Medulla oblongata (tissue), 1 donor: Measurements from ENCODE around the gene PGBD1.
"Not testable (repeated sequence)": the region's sequence is repeated elsewhere in the genome, so short reads cannot be mapped to it uniquely, and the experiment has no call there.

Experiments used
- DNase-seq: peaks from one replicate; pipeline ENCODE4 v3.0.0-alpha.2; 2015; ENCODE audit errors: extremely low spot score

Gene PGBD1

GRCh38 chr6:28269492-28269891 is 11.9 kb upstream of the PGBD1 start:
- DNase-seq, result no peak

GRCh38 chr6:28274888-28275287 is 6.5 kb upstream of the PGBD1 start:
- DNase-seq, result no peak

GRCh38 chr6:28277746-28278145 is 3.6 kb upstream of the PGBD1 start:
- no peak for DNase-seq

DNA sequence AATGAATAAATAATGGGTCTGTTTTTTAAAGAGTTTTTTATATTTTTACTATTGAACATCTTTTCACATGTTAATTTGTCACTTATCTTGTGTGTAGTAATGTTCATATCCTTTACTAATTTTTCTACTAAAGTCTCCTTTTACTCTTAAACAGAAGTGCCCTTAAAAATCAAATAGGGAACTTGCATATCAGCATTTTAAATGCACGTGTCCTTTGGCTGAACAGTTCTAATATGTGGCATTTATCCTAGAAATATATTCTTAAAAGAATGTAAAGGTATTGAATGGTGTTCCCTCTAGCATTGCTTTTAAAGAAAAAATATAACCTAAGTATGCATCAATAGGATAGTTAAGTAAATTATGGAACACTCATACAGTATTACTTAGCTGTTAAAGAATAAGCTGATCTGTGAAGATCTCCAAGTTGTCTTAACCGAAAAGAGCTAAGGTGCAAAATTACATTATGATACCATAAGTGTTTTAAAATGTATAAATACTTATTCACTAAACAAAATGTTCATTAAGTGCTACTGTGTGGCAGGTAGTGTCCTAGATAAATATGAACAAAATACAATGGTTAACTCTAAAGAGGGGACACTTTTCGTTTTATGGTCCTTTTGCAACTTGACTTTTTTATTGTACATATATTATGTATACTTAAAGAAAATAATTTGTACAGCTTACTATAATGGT is 631 bp upstream of the PGBD1 start:
- DNase-seq, result no peak

DNA sequence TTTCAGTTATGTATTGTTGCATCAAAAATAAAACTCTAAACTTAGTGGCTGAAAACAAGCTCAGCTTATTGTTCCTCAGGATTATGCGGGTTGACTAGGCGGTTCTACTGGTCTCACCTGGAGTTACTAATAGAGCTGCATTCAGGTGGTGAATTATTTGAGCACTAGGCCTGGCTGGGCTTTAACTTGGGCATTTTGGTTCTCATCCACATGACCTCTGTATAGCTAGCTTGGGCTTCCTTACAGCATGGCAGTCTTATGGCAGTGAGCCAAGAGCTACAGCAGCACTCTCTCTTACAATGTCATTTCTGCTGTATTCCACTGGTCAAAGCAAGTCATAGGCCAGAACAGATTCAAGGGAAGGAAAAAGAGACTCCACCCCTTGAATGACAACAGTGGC is 1.6 kb downstream of the PGBD1 start:
- no peak for DNase-seq

DNA sequence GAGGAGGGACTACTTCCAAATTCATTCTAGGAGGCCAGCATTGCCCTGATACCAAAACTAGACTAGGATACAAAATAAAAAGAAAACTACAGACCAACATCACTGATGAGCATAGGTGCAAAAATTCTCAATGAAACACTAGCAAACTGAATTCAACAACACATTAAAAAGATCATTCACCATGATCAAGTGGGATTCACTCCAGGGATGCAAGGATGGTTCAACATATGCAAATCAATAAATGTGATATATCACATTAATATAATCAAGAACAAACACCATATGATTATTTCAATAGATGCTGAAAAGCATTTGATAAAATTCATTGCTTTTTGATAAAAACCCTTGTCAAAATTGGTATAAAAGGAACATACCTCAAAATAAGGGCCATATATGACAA is 10.2 kb downstream of the PGBD1 start:
- DNase-seq, result no peak

GRCh38 chr6:28295326-28295725 is 14.0 kb downstream of the PGBD1 start:
- DNase-seq, result no peak

DNA sequence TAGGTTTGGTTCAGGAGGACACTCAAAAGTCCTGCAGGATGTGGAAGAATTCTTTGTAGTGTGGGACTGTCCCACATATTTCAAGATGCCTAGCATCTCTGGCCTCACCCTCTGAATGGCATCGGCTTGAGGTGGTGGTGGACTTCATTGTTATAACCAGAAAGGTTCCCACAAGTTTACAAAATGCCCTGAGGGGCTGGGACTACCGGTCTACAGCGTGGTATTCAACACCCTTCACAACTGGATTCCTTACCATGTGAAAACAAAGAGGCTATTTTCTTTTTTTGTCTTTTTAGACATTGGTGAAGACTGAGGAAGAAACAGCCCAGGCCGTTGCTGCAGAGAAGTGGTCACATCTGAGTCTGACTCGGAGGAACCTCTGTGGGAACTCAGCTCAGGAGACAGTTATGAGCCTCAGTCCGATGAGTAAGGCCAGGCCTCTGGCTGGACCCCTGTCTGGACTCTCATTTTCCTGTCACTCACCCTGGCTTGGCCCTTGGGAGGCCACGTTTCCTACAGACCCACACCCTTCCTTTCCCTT is 15.2 kb downstream of the PGBD1 start:
- no peak for DNase-seq

DNA sequence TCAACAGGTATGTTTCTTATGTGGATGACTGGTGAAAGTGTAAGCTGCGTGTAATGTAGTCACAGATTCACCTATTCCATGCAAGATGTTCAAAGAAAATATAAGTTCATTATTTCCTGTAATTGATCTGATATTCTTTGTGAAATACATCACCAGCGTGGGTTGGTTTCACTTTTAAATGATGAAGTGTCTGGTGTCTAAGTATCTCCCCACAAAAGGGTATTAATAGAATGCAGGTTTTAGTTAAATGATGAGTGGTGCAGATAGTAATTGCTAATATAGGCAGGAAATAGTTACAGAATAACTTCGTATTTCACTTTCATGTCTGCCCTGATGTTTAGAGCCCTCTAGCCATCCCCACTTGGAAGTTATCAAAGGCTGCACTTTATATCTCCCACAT is 22.2 kb downstream of the PGBD1 start:
- DNase-seq, result no peak

DNA sequence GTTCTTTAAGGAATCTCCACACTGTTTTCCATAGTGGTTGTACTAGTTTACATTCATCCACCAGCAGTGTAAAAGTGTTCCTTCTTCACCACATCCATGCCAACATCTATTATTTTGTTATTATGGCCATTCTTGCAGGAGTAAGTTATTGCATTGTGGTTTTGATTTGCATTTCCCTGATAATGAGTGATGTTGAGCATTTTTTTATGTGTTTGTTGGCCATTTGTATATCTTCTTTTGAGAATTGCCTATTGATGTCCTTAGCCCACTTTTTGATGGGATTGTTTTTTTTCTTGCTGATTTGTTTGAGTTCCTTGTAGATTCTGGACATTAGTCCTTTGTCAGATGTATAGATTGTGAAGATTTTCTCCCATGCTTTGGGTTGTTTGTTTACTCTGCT is 25.0 kb downstream of the PGBD1 start:
- not testable (repeated sequence) for DNase-seq

GRCh38 chr6:28311139-28311823 is 29.9 kb downstream of the PGBD1 start:
- no peak for DNase-seq

- no peak for DNase-seq
Observed at GRCh38 chr6:28312939-28313338, 31.6 kb downstream of the PGBD1 start.

- DNase-seq, result no peak
Observed at GRCh38 chr6:28315628-28316027, 34.3 kb downstream of the PGBD1 start.

DNA sequence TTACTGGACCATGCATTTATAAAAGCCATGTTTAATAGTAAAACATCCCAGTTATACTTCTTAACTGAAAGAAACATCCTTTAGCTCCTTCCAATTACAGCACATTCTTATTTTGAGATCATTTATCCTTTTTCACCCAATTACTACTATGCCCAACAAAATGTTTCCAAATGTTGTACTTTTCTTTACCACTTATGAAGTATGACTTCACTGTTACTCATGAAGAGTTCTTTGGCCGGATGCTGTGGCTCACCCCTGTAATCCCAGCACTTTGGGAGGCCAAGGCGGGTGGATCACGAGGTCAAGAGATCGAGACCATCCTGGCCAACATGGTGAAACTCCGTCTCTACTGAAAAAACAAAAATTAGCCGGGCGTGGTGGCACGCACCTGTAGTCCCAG is 36.5 kb downstream of the PGBD1 start:
- DNase-seq, result not testable (repeated sequence)

DNA sequence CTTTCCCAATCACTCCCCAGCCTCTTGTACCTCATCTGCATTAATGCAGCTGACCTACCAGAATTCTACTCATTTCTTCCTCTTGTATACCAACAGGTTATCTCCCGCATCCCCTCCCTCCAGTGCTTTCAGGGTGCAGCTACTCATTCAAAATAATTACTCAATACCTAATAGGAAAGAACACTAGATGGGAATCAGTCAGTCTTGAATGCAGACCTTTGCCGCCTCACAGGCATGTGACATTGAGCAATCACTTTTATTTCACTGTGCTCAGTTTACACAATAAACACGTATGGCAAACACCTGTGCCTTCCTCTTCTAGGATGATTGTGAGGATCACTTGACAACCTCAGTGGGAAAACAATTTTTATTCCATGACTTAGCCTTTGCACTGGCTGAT is 41.3 kb downstream of the PGBD1 start:
- no peak for DNase-seq

GRCh38 chr6:28323813-28324424 is 42.5 kb downstream of the PGBD1 start:
- DNase-seq, result no peak

DNA sequence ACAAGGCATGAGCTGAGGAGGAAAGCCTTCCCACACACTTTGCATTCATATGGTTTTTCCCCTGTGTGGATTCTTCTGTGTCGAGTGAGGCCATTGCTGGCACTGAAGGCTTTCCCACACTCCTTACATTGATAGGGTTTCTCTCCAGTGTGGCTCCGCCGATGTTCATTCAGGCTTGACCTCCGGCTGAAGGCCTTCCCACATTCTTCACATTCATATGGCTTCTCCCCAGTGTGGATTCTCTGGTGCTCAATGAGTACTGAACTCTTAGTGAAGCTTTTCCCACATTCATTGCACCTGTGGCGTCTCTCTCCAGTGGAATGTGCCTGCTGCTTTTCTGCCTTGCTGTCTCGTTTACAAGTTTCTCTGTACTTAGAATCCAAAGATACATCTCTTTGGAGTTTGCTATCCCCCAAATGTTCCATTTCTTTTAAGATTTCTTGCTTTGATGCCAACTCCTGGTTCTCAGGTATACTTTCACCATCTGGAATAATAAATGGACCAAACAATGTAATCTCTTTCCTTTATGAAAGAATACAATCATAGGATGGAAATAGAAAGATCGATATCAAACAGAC is 45.1 kb downstream of the PGBD1 start:
- no peak for DNase-seq

DNA sequence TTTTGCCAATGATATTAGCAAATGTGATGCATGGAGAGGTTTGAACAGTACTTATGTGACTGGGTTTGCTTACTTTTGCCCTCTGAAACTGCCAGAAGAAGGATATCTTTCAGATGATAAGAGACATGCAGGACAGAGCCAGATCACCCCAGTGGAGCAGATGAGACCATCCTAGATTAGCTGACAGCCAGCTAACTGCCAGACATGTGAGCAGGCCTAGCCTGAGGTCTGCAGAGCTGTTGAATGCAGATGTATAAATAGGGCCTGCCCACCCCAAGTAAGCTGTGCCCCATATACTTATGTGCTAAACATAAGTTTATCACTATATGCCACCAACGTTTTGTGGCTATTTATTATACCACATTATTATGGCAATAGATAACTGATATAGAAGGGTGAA is 48.7 kb downstream of the PGBD1 start:
- no peak for DNase-seq

GRCh38 chr6:28333047-28333446 is 51.7 kb downstream of the PGBD1 start:
- DNase-seq, result no peak

DNA sequence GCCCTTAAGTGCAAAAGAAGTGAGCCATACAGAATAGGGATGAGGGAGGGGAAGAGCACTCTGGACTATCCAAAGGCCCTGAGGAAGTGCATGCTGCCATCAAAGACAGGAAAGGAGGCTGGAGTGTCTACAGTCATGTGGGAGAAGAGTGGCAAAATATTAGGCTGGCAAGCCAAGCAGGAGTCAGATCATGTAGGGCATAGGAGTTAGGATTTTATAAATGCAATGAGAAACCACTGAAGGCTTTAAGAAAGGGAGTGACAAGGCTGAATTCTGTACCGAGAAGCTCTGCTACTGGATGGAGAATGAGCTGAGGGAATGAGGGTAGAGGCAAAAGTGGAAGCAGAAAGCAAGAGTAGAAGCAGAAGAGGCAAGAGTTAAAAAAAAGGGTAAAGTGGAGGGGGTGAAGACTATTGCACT is 52.2 kb downstream of the PGBD1 start:
- DNase-seq, result no peak

DNA sequence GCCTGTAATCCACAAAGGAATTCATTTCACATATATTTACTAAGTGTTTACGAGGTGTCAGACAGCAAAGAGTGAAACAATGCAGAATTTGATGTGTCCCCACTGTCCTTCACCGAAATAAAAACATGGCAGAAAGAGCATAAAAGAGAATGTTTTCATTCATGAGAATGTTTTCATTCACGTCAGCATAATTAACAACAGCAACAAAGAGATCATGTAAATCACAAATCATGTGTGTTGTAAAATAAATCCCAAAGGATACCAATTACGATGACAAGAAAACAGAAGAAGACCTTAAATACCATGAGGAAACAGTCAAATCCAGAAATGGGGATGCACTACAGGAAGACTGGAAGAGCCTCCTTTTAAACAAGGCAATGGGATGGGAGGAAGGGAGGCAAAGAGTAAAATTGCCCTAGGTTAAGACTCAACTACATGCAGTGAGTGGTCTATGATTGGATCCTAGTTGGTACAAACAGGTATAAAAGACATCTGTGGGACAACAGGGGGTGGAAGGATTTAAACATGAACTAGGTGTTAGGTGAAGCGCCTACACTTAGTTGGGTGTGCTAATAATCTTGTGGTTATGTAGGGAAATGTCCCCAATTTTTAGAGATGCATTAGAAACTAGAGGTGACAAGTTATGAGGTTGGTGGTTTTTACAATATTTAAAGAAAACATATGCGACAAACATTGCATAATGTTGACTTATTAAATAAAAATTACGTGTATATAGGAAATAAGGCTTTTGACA is 53.1 kb downstream of the PGBD1 start:
- no peak for DNase-seq

GRCh38 chr6:28335040-28335563 is 53.7 kb downstream of the PGBD1 start:
- DNase-seq, result peak; percentile 96
